Panc1 (cell line): Measurements from ENCODE around the gene GATM. TPM values are rescaled to one million over a fixed set of nuclear protein-coding genes. Genes with fewer than 3 reads are reported as not detected.

Source experiments
- ATAC-seq: fragments of 200-7000 bp; cut with Tn5 transposase; 2 replicates; pipeline ENCODE4 v1.9.1; 2020; ENCODE audit warnings: mild to moderate bottlenecking, moderate library complexity
- BruUV-seq: library from RNA; stranded (reverse); fragments of 400-500 nt; replicated peaks from 2 replicates; lab custom pipeline; 2021; lab: Mats Ljungman, UMichigan
- CTCF ChIA-PET: fragments of 300-600 bp; sonication (Branson Sonifier 250); formaldehyde crosslinking; loops from one replicate; lab custom pipeline; 2022; ENCODE audit warnings: antibody characterized with exemption; lab: Charles Lee
- POLR2A ChIA-PET: fragments of 300-600 bp; sonication (Branson Sonifier 250); formaldehyde crosslinking; loops from one replicate; lab custom pipeline; 2022; ENCODE audit warnings: antibody characterized with exemption; lab: Charles Lee
- DNase-seq: peaks from one replicate; pipeline ENCODE4 v3.0.0-alpha.2; 2010; ENCODE audit warnings: low read depth, low spot score
- H3K27ac ChIP-seq: 2 replicates; pipeline ENCODE4 v1.5.1; 2011; ENCODE audit warnings: mild to moderate bottlenecking, low read length, inconsistent platforms
- H3K27me3 ChIP-seq: fragments of 200-500 bp; sonication (Bioruptor generic); 2 replicates; pipeline ENCODE4 v1.6.0; 2014; ENCODE audit warnings: low read length, inconsistent platforms; ENCODE audit not compliant: control insufficient read depth, insufficient read depth
- H3K36me3 ChIP-seq: fragments of 200-500 bp; sonication (Bioruptor generic); 2 replicates; pipeline ENCODE4 v1.5.1; 2014; ENCODE audit warnings: inconsistent platforms, mild to moderate bottlenecking, low read length, moderate library complexity; ENCODE audit not compliant: control insufficient read depth, insufficient read depth
- H3K4me1 ChIP-seq: 2 replicates; pipeline ENCODE4 v1.5.1; 2011; ENCODE audit warnings: inconsistent platforms, mild to moderate bottlenecking, low read length, moderate library complexity; ENCODE audit not compliant: control insufficient read depth, insufficient read depth
- H3K4me3 ChIP-seq, 2 experiments: 2 replicates each; pipeline ENCODE4 v1.5.1; 2011 to 2012; ENCODE audit warnings: low read depth in 2 of 2, low read length in 2 of 2, mild to moderate bottlenecking in 2 of 2, inconsistent platforms in 1 of 2, moderate library complexity in 1 of 2
- H3K9me3 ChIP-seq: fragments of 200-500 bp; sonication (Bioruptor generic); 2 replicates; pipeline ENCODE4 v1.5.1; 2014; ENCODE audit warnings: low read depth, mild to moderate bottlenecking, inconsistent platforms, low read length, moderate library complexity; ENCODE audit not compliant: control insufficient read depth, insufficient read depth
- POLR2AphosphoS5 ChIP-seq: IDR thresholded peaks from 2 replicates; pipeline ENCODE4 v1.6.1; 2012; ENCODE audit warnings: mild to moderate bottlenecking, low read depth, low read length, moderate library complexity
- SIN3A ChIP-seq: IDR thresholded peaks from 2 replicates; pipeline ENCODE4 v1.6.1; 2012; ENCODE audit warnings: low read depth, mild to moderate bottlenecking, low read length, moderate library complexity, borderline replicate concordance; ENCODE audit not compliant: insufficient read depth
- TCF7L2 ChIP-seq: IDR thresholded peaks from 2 replicates; pipeline ENCODE4 v1.6.1; 2011; ENCODE audit warnings: mild to moderate bottlenecking, low read depth, low read length, inconsistent platforms
- in situ Hi-C: cut with HindIII; loops from 2 replicates; pipeline ENCODE4 v1.10.0; 2016; ENCODE audit warnings: low sequenced_read_pairs, low pct_unique_long_range_greater_than_20kb
- intact Hi-C: fragments of 100-400 bp; cut with micrococcal nuclease; formaldehyde crosslinking; loops from one replicate; pipeline ENCODE4 v1.10.0; 2022; ENCODE audit not compliant: unreplicated experiment
- total RNA-seq: library from RNA; stranded (reverse); gene quantifications from one replicate; pipeline ENCODE4 v1.2.1, GENCODE V29; 2021; ENCODE audit not compliant: unreplicated experiment
- TF ChIP-seq, protein P1 (sequence below): fragments of 450-650 bp; IDR thresholded peaks from 2 replicates; pipeline ENCODE4 v1.5.1; 2017; ENCODE audit warnings: mild to moderate bottlenecking
- TF ChIP-seq, protein P2 (sequence below), 2 experiments: IDR thresholded peaks; 2 replicates each; pipeline ENCODE4 v1.6.1; 2011 to 2012; ENCODE audit warnings: low read depth in 2 of 2, control low read depth in 1 of 2, low read length in 1 of 2, mild to moderate bottlenecking in 1 of 2, moderate library complexity in 1 of 2; ENCODE audit not compliant: insufficient read depth in 1 of 2

The GATM gene
- total RNA-seq, 1 experiment from 2014 or later = 7.6 TPM

DNA sequence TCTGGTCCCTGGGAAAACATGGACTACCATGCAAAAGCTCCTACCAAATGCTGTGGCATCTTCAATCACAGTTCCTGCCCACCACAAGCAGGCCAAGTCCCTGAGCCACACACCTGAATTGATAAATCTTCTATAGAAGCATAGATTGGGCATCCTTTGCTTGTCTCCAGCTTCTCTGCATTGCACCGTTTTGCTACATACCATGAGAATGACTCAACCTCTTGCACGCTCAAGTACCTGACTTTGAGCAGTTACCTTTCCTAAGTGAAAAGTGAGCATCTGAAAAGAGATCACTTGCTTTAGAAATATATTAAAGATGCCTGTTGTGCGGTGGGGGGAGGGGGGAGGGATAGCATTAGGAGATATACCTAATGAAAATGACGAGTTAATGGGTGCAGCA lies 31.3 kb downstream of the GATM start:
- in situ Hi-C loops = no loop called here
- ChIA-PET POLR2A (no interaction called here), CTCF (no interaction called here)
- intact Hi-C loops = no loop called here
- TF ChIP-seq, protein P1, sequence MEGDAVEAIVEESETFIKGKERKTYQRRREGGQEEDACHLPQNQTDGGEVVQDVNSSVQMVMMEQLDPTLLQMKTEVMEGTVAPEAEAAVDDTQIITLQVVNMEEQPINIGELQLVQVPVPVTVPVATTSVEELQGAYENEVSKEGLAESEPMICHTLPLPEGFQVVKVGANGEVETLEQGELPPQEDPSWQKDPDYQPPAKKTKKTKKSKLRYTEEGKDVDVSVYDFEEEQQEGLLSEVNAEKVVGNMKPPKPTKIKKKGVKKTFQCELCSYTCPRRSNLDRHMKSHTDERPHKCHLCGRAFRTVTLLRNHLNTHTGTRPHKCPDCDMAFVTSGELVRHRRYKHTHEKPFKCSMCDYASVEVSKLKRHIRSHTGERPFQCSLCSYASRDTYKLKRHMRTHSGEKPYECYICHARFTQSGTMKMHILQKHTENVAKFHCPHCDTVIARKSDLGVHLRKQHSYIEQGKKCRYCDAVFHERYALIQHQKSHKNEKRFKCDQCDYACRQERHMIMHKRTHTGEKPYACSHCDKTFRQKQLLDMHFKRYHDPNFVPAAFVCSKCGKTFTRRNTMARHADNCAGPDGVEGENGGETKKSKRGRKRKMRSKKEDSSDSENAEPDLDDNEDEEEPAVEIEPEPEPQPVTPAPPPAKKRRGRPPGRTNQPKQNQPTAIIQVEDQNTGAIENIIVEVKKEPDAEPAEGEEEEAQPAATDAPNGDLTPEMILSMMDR = no peak
- TF ChIP-seq SIN3A (no peak), POLR2AphosphoS5 (no peak), TCF7L2 (no peak)
- TF ChIP-seq, protein P2, sequence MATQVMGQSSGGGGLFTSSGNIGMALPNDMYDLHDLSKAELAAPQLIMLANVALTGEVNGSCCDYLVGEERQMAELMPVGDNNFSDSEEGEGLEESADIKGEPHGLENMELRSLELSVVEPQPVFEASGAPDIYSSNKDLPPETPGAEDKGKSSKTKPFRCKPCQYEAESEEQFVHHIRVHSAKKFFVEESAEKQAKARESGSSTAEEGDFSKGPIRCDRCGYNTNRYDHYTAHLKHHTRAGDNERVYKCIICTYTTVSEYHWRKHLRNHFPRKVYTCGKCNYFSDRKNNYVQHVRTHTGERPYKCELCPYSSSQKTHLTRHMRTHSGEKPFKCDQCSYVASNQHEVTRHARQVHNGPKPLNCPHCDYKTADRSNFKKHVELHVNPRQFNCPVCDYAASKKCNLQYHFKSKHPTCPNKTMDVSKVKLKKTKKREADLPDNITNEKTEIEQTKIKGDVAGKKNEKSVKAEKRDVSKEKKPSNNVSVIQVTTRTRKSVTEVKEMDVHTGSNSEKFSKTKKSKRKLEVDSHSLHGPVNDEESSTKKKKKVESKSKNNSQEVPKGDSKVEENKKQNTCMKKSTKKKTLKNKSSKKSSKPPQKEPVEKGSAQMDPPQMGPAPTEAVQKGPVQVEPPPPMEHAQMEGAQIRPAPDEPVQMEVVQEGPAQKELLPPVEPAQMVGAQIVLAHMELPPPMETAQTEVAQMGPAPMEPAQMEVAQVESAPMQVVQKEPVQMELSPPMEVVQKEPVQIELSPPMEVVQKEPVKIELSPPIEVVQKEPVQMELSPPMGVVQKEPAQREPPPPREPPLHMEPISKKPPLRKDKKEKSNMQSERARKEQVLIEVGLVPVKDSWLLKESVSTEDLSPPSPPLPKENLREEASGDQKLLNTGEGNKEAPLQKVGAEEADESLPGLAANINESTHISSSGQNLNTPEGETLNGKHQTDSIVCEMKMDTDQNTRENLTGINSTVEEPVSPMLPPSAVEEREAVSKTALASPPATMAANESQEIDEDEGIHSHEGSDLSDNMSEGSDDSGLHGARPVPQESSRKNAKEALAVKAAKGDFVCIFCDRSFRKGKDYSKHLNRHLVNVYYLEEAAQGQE (IDR thresholded peaks at IDR 0.05; ENCODE audit: insufficient read depth in 1 of 2, low read depth in 2 of 2, low read length in 1 of 2) = no peak
- H3K4me1 ChIP-seq = no peaks in the 10 kb centered on the region
- BruUV-seq = no TSS peak
- no peaks in the 10 kb centered on the region for H3K36me3 ChIP-seq
- no peak overlapping the region for H3K4me3 ChIP-seq
- no peak overlapping the region for H3K27ac ChIP-seq
- no peaks in the 10 kb centered on the region for H3K9me3 ChIP-seq
- DNase-seq (no peak), ATAC-seq (no peak)
- peaks cover 10% of the 10 kb centered on the region; the same call in 1 of the 2 replicates for H3K27me3 ChIP-seq

DNA sequence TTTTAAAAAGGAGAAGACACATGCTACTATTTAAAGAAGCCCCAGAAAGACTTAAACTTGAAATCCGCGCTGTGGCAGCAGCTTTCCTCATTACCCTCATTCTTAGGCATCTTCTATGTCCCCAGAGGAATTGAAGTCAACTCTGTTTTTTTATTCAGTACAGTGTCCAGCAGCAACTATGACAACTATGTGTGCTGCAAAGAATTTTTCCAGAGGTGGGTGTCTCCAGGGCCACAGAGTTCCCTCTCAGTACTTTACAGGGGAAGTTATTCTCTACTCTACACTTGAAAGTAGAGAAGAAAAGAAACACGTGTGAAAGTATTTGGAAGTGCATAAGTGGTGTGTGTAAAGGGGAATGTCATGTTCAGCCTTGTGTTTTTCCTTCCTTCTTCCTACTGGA lies 32.0 kb downstream of the GATM start:
- no TSS peak for BruUV-seq
- Histone ChIP-seq H3K4me1 (no peaks in the 10 kb centered on the region), H3K27ac (no peak overlapping the region), H3K4me3 (no peak overlapping the region), H3K36me3 (no peaks in the 10 kb centered on the region), H3K9me3 (no peaks in the 10 kb centered on the region), H3K27me3 (peaks cover 10% of the 10 kb centered on the region; the same call in 1 of the 2 replicates)
- ChIA-PET POLR2A (no interaction called here), CTCF (interaction anchor here (0.7 kb wide), 1 partner anchor 31 kb away, joined by 3 read pairs; no protein-coding TSS in a partner anchor)
- in situ Hi-C loops (no loop called here), intact Hi-C loops (no loop called here)
- DNase-seq (no peak), ATAC-seq (no peak)
- TF ChIP-seq, protein P1 = no peak
- TF ChIP-seq POLR2AphosphoS5 (no peak), TCF7L2 (no peak), SIN3A (no peak)
- TF ChIP-seq, protein P2 (IDR thresholded peaks at IDR 0.05; ENCODE audit: insufficient read depth in 1 of 2, low read depth in 2 of 2, low read length in 1 of 2) = no peak
